GM18508 (cell line): ENCODE measurements around the gene UBE2U.
"Not testable (repeated sequence)": the region's sequence is repeated elsewhere in the genome, so short reads cannot be mapped to it uniquely, and the experiment has no call there.

Experiments
- ATAC-seq: cut with Tn5 transposase; IDR thresholded peaks from one replicate; pipeline ENCODE4 v1.9.1; 2021; ENCODE audit warnings: moderate number of reproducible peaks; ENCODE audit not compliant: insufficient read depth, unreplicated experiment

The UBE2U gene

GRCh38 chr1:64235181-64235580 is 31.8 kb downstream of the UBE2U start:
- no peak for ATAC-seq

GRCh38 chr1:64235910-64236309 is 32.5 kb downstream of the UBE2U start:
- ATAC-seq, result no peak

GRCh38 chr1:64236541-64236954 is 33.1 kb downstream of the UBE2U start:
- ATAC-seq, result no peak

GRCh38 chr1:64239519-64239918 is 36.1 kb downstream of the UBE2U start:
- ATAC-seq, result not testable (repeated sequence)

DNA sequence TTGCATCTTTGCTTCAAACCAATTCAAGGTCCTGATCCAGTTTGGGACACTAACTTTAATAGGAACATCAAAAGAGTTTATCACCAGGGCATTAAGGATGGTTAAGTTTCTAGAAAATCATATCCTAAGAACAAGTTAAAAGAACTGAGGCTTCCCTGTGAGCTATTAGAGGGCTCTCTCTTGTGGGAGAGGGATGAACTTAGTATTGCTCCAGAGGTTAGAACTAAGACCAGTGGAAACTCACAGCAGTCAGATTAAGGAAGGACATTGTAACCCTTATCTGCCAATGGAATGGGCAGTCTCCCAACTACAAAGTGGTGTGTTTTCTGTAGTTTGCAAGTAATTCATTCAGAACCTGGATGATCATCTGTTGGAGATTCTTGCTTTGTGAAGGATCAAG is 36.8 kb downstream of the UBE2U start:
- ATAC-seq, result no peak

- ATAC-seq, result no peak
Measured at GRCh38 chr1:64241069-64241468, 37.6 kb downstream of the UBE2U start.

DNA sequence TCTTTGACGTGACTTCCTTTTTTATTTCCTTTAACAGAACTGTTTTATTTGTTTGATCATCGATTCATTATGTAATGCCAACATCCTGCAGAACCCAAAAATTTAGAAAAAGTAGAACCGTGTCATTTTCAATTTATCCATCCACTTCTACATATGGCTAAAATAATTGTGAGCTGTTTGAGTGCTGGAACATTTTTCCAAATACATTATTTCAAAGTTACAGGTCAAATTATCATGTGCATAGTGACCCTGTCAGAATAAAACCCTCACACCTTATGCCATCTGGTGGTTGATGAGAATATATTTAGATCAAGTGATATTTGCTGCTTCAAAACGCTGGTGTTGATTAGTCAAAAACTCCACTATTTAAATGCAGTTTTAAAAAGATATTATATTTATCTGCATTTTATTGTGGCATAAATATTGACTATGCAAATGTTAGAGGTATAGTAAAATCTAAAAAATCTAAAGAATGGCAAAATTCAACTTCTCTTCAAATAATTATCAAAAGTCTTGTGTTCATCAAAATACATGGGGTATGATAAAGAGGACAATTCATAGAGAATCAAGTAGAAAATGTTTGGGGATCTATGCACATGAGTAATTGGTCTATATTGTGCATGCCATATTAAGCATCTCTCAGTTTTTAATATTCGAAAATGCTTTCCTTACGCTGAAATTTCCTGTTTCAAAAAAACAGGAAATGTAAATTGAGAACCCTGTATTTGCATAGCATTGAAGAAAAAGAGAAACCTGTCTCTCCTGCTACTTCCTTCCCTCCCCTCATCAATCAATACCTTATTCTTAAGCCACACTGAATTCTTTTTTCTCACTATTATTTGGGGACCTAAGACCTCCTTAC is 39.7 kb downstream of the UBE2U start:
- no peak for ATAC-seq

GRCh38 chr1:64243757-64244080 is 40.3 kb downstream of the UBE2U start:
- ATAC-seq, result no peak

DNA sequence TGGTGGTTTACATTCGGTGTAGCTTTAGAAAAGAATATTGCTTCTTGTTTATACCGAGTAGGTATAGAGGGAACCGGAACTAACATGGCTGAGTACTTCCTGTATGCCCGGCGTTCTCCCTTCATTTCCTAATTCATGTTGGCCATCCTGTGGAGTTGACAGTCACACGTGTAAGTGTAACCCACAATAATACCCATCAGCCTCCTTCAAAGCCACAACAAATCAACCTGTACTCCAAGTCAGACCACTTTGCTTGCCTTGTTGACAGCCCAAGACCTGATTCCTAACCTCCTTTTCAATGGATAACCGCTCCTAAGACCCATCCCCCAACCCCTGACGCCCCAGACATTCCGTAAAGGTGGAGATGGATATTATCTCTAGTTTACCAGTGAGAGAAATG is 42.1 kb downstream of the UBE2U start:
- ATAC-seq, result no peak

- no peak for ATAC-seq
Measured at GRCh38 chr1:64246294-64246917, 43.0 kb downstream of the UBE2U start.

- ATAC-seq, result no peak
Measured at GRCh38 chr1:64248065-64248464, 44.6 kb downstream of the UBE2U start.

DNA sequence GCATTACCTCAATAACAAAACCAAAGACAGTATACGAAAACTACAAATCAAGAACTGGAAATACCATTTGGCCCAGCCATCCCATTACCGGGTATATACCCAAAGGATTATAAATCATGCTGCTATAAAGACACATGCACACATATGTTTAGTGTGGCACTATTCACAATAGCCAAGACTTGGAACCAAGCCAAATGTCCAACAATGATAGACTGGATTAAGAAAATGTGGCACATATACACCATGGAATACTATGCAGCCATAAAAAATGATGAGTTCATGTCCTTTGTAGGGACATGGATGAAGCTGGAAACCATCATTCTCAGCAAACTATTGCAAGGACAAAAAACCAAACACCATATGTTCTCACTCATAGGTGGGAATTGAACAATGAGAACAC is 47.0 kb downstream of the UBE2U start:
- ATAC-seq, result not testable (repeated sequence)

DNA sequence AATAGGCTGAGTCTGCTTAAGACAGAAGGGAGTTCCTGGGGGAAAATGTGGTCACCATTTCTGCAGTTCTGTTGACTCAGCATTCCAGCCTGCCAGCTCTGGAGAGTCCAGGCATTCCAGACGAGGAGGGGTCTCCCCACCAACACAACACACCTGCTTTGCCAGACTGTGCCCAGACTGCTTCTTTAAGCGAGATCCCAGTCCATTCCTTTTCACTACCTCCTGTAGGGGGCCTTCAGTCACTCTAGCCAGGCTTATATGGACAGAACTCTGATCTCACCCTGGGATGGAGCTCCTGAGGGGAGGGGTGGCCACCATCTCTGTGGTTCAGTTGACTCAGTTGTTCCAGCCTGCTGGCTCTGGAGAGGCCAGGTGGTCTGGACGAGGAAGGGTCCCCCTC is 48.5 kb downstream of the UBE2U start:
- no peak for ATAC-seq

GRCh38 chr1:64257233-64257632 is 53.8 kb downstream of the UBE2U start:
- not testable (repeated sequence) for ATAC-seq

- not testable (repeated sequence) for ATAC-seq
Measured at GRCh38 chr1:64258444-64258843, 55.0 kb downstream of the UBE2U start.

GRCh38 chr1:64263335-64263734 is 59.9 kb downstream of the UBE2U start:
- ATAC-seq, result no peak

GRCh38 chr1:64263856-64264255 is 60.4 kb downstream of the UBE2U start:
- no peak for ATAC-seq

- no peak for ATAC-seq
Measured at GRCh38 chr1:64265141-64265540, 61.7 kb downstream of the UBE2U start.

GRCh38 chr1:64266991-64267390 is 63.6 kb downstream of the UBE2U start:
- no peak for ATAC-seq

DNA sequence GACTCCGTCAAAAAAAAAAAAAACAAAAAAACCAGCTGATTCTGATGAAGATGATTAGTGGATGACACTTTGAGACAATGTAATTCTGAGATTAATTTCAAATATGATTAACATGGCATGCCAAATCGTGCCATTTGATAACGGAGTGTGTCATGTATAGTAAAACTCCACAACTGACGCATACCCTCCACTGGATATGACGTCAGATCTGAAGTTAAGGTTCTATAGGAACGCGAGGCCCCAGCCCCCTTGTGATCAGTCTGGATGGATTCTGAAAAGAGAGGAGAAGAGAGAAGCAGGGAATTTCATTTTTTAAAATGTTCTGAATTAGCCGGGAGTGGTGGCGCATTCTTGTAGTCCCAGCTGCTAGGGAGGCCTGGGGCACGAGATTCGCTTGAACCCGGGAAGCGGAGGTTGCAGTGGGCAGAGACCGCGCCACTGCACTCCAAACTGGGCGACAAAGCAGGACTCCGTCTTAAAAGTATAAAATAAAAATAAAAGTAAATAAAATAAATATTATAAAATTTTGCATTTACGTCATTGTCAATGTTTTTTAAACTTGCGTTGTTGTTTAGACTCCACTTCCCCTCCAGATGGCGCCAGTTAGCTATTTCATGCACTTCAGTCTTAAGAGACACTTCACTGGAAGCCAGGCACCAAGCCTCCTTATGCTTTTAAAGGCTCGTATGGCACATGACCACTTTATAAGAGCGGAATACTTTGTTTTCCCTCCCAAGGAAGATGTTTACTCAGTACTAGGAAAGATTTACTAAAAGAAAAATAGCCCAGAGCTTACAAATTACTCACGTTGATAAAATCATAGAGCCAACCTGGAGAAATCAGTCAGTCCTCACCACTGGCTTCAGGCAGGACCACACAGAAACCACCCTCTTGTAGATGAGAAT is 65.5 kb downstream of the UBE2U start:
- no peak for ATAC-seq

- no peak for ATAC-seq
Measured at GRCh38 chr1:64269558-64269884, 66.1 kb downstream of the UBE2U start.
